SK-N-MC (cell line): ENCODE results near the gene ARMH3.

Experiments used
- EZH2 ChIP-seq: fragments of 200-600 bp; sonication (generic); IDR thresholded peaks from one replicate; pipeline ENCODE4 v1.6.1; 2017; ENCODE audit warnings: antibody characterized with exemption
- POLR2AphosphoS5 ChIP-seq: IDR thresholded peaks from 2 replicates; pipeline ENCODE4 v1.6.1; 2012; ENCODE audit warnings: mild to moderate bottlenecking, low read depth, low read length, borderline replicate concordance

DNA sequence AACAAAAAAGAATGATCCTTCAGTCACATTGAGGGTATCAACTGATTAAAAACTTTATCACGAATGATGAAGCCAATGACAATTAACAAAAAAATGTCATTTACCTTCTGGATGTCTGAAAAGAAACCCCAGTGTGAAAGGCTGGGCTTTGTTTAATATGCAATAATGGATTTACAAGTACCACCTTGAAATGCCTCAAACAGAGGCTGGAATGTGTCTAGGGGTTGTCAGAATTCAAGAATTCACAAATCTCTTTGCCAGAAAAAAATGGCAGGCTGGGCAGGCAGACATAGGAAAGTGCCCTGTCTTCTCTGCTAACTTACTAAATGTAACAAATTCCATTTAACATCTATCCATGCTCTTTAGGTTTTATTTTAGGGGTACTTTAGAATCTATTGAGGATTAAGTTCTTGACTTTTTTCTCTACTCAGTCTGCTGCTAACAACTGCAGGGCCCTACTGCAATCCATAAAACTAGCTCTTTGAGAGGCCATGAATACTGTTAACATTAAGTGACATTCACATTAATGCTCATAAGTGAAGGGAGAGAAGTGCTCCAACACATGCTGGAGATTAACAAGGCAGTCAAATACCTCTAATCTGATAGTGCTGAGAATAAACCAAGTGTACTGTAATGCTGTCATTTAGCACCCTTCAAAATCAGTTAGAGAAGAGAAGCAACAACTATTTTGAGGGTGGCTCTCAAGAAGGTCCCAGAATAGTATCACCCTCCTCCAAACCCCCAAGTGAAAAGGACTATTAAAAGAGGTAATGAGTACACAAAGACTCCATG, 169.3 kb downstream of the ARMH3 start:
- no peak for TF ChIP-seq EZH2
- TF ChIP-seq POLR2AphosphoS5: no peak
